HEK293 (cell line): Measurements from ENCODE around the gene MND1.

ENCODE experiments used
- CTCF ChIP-seq: fragments of 450-650 bp; formaldehyde crosslinking; IDR thresholded peaks from 2 replicates; pipeline ENCODE4 v1.5.1; 2016; ENCODE audit warnings: missing biosample characterization, missing genetic modification characterization
- YY1 ChIP-seq: fragments of 450-650 bp; formaldehyde crosslinking; IDR thresholded peaks from 2 replicates; pipeline ENCODE4 v1.5.1; 2018; ENCODE audit warnings: missing biosample characterization, missing genetic modification characterization
- ZBTB1 ChIP-seq: fragments of 450-650 bp; formaldehyde crosslinking; IDR thresholded peaks from 2 replicates; pipeline ENCODE4 v1.5.1; 2016; ENCODE audit warnings: missing biosample characterization, missing genetic modification characterization
- ZNF24 ChIP-seq: fragments of 450-650 bp; formaldehyde crosslinking; IDR thresholded peaks from 2 replicates; pipeline ENCODE4 v1.5.1; 2016; ENCODE audit warnings: missing biosample characterization, missing genetic modification characterization
- ZNF274 ChIP-seq, 2 experiments: fragments of 200-500 bp in 1 of 2; fragments of 450-650 bp in 1 of 2; sonication (Bioruptor generic) in 1 of 2; formaldehyde crosslinking in 1 of 2; IDR thresholded peaks; 2 replicates each; pipeline versions ENCODE4 v1.5.1 to v1.6.1; 2014 to 2016; ENCODE audit warnings: borderline replicate concordance in 1 of 2, inconsistent platforms in 1 of 2, low read length in 1 of 2, missing biosample characterization in 1 of 2, missing genetic modification characterization in 1 of 2
- ZNF473 ChIP-seq: fragments of 450-650 bp; formaldehyde crosslinking; IDR thresholded peaks from 2 replicates; pipeline ENCODE4 v1.5.1; 2017; ENCODE audit warnings: missing biosample characterization, missing genetic modification characterization
- ZNF530 ChIP-seq: fragments of 450-650 bp; formaldehyde crosslinking; IDR thresholded peaks from 2 replicates; pipeline ENCODE4 v1.5.1; 2016; ENCODE audit warnings: low read depth, missing biosample characterization, missing genetic modification characterization
- ZNF548 ChIP-seq: fragments of 450-650 bp; formaldehyde crosslinking; IDR thresholded peaks from 2 replicates; pipeline ENCODE4 v1.5.1; 2016; ENCODE audit warnings: missing biosample characterization, missing genetic modification characterization
- ZNF580 ChIP-seq: fragments of 450-650 bp; formaldehyde crosslinking; IDR thresholded peaks from 2 replicates; pipeline ENCODE4 v1.5.1; 2016; ENCODE audit warnings: missing biosample characterization, missing genetic modification characterization
- ZNF639 ChIP-seq: fragments of 450-650 bp; formaldehyde crosslinking; IDR thresholded peaks from 2 replicates; pipeline ENCODE4 v1.5.1; 2016; ENCODE audit warnings: missing biosample characterization, missing genetic modification characterization
- TF ChIP-seq, protein P1 (sequence below): IDR thresholded peaks from 2 replicates; pipeline ENCODE4 v1.6.1; 2011; ENCODE audit warnings: mild to moderate bottlenecking, low read depth, low read length, borderline replicate concordance
- TF ChIP-seq, protein P2 (sequence below): fragments of 450-650 bp; formaldehyde crosslinking; IDR thresholded peaks from 2 replicates; pipeline ENCODE4 v1.5.1; 2017; ENCODE audit warnings: missing biosample characterization, missing genetic modification characterization

DNA sequence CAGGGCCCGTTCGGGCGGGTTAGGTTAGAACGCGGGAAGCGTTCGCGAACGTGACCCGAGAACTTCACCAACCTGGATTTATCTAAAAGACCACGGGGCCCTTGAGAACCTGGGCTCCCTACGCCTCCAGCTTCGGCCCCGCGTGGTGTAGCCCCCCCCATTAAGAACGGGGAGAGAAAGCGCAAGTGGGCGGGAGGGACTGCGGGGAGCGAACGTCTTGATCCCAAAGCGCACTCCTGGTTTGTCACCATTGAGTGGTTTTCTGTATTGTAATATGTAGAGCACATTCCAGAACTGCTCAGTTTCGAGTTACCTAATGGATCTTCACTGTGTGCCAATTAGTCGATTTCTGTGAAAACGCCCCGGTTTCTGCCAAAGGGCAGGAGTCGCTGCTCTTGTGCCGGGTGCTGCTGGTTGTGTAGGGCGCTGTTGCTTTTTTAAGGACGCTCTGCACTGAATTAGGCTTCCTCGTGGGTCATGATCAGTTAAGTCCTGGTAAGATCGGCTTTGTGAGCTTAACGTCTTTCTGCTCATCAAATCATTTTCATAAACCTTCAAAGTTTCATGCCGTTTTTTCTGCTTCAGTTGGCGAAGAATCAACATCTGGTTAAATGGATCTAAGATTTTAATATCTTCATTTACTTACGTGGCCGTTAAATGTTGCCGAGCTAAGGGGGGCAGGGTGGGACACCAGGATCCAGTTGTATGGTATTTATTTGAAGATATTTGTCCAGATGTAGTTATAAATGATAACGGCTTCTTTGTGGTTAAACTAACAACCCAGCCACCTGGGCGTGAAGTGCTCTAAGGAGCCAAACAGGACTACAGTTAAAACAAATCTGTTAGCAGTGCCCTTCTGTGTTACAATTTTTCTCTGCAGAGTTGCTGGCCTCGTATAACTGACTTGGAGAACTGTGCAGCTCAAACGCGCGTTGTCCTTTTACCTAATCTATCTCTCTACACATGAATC lies 809 bp downstream of the MND1 start:
- TF ChIP-seq ZNF274 (IDR thresholded peaks at IDR 0.05; ENCODE audit: low read length): no peak
- TF ChIP-seq ZNF274 (tag by site-specific recombination; IDR thresholded peaks at IDR 0.05; ENCODE audit: borderline replicate concordance): no peak
- TF ChIP-seq CTCF (tag by site-specific recombination): peak; percentile 18; the same call in 1 of the 2 replicates
- TF ChIP-seq ZNF473 (tag by site-specific recombination): no peak
- TF ChIP-seq ZBTB1 (tag by site-specific recombination): no peak
- TF ChIP-seq, protein P1, sequence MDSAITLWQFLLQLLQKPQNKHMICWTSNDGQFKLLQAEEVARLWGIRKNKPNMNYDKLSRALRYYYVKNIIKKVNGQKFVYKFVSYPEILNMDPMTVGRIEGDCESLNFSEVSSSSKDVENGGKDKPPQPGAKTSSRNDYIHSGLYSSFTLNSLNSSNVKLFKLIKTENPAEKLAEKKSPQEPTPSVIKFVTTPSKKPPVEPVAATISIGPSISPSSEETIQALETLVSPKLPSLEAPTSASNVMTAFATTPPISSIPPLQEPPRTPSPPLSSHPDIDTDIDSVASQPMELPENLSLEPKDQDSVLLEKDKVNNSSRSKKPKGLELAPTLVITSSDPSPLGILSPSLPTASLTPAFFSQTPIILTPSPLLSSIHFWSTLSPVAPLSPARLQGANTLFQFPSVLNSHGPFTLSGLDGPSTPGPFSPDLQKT: no peak
- no peak for TF ChIP-seq ZNF580 (tag by site-specific recombination)
- no peak for TF ChIP-seq ZNF548 (tag by site-specific recombination)
- TF ChIP-seq ZNF530: no peak
- TF ChIP-seq ZNF24 (tag by site-specific recombination): no peak
- TF ChIP-seq, protein P2, sequence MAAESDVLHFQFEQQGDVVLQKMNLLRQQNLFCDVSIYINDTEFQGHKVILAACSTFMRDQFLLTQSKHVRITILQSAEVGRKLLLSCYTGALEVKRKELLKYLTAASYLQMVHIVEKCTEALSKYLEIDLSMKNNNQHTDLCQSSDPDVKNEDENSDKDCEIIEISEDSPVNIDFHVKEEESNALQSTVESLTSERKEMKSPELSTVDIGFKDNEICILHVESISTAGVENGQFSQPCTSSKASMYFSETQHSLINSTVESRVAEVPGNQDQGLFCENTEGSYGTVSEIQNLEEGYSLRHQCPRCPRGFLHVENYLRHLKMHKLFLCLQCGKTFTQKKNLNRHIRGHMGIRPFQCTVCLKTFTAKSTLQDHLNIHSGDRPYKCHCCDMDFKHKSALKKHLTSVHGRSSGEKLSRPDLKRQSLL (tag by site-specific recombination): 0 out of 2 replicates have a peak, but pooled peaks have one; percentile 21
- no peak for TF ChIP-seq ZNF639 (tag by site-specific recombination)
- no peak for TF ChIP-seq YY1 (tag by site-specific recombination)
